ENCODE results near the gene EZR.

EZR gene

DNA sequence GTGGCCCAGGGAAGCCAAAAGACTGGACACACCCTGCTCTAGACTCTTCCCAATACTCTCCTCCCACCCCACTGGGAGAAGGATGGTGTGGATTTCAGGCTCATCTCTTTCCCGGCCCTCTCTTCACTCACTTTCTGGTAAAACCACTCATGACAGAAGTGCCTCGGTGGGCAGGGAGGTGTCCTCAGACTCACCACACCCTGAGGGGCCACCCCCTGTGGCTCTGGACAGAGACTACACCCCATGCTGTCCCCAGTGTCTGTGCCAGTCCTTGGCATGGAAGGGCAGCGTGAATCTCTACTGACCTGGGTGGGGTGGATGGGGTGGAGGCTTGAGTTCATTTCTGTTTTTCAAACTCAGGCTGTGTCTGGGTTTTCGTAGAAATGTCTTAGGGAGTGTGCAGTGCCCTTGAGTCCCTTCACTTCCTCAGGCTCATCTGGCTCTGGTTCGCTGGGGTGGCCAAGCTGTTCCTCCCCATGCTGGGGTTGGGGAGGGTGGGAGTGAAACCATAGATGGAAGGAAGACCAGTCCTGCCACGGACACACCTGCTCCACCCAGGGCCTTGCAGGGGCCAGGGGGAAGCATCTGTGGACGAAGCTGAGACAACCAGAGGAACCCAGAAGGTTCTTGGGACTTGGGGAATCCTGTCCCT lies 59.1 kb downstream of the EZR start:
- DNase-seq (ENCODE audit: low read depth), result no peak
- TF ChIP-seq, protein P1, sequence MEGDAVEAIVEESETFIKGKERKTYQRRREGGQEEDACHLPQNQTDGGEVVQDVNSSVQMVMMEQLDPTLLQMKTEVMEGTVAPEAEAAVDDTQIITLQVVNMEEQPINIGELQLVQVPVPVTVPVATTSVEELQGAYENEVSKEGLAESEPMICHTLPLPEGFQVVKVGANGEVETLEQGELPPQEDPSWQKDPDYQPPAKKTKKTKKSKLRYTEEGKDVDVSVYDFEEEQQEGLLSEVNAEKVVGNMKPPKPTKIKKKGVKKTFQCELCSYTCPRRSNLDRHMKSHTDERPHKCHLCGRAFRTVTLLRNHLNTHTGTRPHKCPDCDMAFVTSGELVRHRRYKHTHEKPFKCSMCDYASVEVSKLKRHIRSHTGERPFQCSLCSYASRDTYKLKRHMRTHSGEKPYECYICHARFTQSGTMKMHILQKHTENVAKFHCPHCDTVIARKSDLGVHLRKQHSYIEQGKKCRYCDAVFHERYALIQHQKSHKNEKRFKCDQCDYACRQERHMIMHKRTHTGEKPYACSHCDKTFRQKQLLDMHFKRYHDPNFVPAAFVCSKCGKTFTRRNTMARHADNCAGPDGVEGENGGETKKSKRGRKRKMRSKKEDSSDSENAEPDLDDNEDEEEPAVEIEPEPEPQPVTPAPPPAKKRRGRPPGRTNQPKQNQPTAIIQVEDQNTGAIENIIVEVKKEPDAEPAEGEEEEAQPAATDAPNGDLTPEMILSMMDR (IDR thresholded peaks at IDR 0.05; ENCODE audit: low read length, missing control alignments), result no peak
- no peak overlapping the region for H3K4me3 ChIP-seq (replicated peaks; ENCODE audit: low read depth, low read length)

DNA sequence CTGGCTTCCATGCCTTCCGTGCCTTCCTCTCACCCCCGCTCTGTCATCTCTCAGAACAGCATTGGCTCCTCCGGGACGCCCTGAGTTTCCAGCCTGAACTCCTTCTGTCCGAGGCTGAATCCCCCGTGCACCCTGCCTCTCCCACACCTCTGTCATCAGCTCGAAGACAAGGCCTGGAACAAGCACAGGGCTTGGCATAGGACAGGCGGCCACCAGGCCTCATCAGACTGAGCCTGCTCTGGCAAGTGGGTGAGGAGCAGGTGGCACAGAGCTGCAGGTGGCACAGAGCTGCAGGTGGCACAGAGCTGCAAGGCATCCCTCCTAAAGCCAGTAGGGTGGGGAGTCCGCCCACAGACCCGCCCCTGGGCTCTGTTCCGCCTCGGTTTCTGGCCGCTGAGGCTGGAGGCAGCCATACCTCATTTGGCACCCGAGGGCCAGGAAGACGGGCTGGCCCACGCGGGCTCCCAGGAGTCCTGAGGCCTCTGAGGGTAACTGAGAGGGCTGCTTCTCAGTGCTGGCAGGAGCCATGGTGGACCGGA lies 60.2 kb downstream of the EZR start:
- TF ChIP-seq, protein P1 (IDR thresholded peaks at IDR 0.05; ENCODE audit: low read length, missing control alignments), result no peak
- no peak overlapping the region for H3K4me3 ChIP-seq (replicated peaks; ENCODE audit: low read depth, low read length)
- no peak for DNase-seq (ENCODE audit: low read depth)

DNA sequence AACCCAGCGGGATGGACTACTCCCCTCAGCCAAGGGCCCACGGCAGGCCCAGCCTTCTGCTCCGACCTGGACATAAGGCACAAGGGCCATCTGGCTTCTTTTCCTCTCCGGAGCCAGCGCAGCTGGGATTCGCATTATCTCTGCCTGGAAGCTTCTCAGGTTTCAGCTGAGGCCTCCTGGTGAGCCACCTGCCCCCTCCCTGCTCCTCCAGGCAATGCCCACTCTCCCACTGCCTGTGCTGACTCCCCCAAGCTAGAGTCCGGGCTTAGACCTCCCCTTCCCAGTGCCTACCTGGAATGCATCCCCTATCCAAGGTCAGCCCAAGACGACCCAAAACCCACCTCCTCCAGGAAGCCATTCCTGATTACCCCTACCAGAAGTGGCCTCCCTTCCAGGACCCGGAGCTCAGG lies 60.7 kb downstream of the EZR start:
- TF ChIP-seq, protein P1 (IDR thresholded peaks at IDR 0.05; ENCODE audit: low read length, missing control alignments), result no peak
- DNase-seq (ENCODE audit: low read depth), result peak; percentile 15
- H3K4me3 ChIP-seq (replicated peaks; ENCODE audit: low read depth, low read length), result no peak overlapping the region

DNA sequence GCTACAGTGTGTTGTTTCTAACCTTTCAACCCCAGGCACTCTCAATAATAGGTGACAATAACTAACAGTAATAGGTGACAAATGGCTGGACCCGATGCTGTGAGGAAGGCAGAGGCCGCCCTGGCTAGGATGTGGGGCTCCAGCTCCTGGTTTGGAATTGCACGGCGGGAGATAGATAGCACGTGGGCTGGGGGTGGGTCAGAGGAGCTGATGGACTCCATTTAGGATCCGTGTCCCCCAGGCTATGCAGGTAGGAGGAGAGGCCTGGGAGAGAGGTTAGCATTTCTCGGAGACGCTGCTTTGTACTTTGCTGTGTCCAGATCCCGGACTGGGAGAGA lies 61.4 kb downstream of the EZR start:
- no peak for DNase-seq (ENCODE audit: low read depth)
- TF ChIP-seq, protein P1 (IDR thresholded peaks at IDR 0.05; ENCODE audit: low read length, missing control alignments), result no peak
- H3K4me3 ChIP-seq (replicated peaks; ENCODE audit: low read depth, low read length), result no peak overlapping the region

DNA sequence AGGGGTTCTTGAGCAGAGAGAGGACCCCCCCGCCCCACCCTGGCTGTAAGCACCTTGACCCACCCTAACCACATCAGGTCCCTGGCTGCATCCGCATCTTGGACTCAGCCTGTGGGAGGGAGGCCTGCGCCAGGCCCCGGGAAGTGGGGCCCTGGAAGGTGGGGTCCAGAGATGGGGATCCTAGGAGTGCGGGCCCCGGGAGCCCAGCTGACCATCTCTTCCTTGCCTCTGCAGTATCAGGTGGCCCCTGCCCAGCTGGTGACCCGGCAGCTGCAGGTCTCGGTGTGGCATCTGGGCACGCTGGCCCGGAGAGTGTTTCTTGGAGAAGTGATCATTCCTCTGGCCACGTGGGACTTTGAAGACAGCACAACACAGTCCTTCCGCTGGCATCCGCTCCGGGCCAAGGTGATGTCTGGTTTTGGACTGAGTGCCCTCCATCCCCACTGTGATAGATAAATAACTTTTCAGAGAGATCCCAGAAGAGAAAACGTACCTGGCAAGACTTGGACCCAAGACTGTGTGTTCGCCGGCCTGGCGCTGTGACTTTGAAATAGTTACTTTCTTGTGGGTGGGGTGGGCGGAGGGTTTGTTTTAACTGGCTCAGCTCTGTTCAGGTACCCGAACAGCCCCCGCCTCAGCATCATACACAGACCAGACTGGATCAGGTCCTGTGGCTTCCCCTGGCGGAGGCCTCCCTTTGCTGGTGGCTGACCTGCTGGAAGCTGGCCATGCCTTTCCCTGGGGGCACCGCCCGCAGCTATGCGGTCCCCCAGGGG lies 62.0 kb downstream of the EZR start:
- TF ChIP-seq, protein P1 (IDR thresholded peaks at IDR 0.05; ENCODE audit: low read length, missing control alignments), result no peak
- DNase-seq (ENCODE audit: low read depth), result no peak
- H3K4me3 ChIP-seq (replicated peaks; ENCODE audit: low read depth, low read length), result no peak overlapping the region

DNA sequence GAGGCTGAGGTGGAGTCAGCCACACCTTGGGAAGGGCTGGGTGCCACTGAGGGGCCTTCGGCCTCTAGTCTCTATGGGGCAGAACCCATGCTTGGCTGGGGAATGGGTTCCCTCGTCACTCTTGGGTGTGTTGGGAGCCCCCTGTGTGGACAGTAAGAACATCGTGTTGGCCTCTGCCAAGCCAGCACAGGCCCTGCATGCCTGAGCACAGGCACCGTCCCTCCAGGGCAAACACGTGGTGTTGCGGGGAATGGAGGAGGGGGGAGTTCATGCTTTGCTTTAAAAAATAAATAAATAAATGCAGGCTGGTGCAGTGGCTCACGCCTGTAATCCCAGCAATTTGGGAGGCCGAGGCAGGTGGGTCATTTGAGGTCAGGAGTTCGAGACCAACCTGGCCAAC lies 63.0 kb downstream of the EZR start:
- TF ChIP-seq, protein P1 (IDR thresholded peaks at IDR 0.05; ENCODE audit: low read length, missing control alignments), result no peak
- no peak for DNase-seq (ENCODE audit: low read depth)

More for the DNA sequence above, 63.0 kb downstream of the EZR start:
- no peak overlapping the region for H3K4me3 ChIP-seq (replicated peaks; ENCODE audit: low read depth, low read length)
